NCI-H2196 treated with DMSO at 0.1 percent for 48 hours (cell line): Measurements from ENCODE around the gene MALL.
"Not testable (repeated sequence)": the region's sequence is repeated elsewhere in the genome, so short reads cannot be mapped to it uniquely, and the experiment has no call there.

ENCODE experiments used
- DNase-seq: peaks from one replicate; lab custom pipeline; 2025; ENCODE audit not compliant: unreplicated experiment; lab: John Stamatoyannopoulos, UW

The MALL gene

GRCh38 chr2:110099471-110100225 is 16.0 kb downstream of the MALL start:
- DNase-seq = no peak

- no peak for DNase-seq
Observed at GRCh38 chr2:110099038-110099425, 16.6 kb downstream of the MALL start.

- DNase-seq = no peak
Observed at GRCh38 chr2:110097506-110098220, 18.0 kb downstream of the MALL start.

GRCh38 chr2:110095994-110096633 is 19.5 kb downstream of the MALL start:
- no peak for DNase-seq

- DNase-seq = not testable (repeated sequence)
Observed at GRCh38 chr2:110094884-110095534, 20.6 kb downstream of the MALL start.

GRCh38 chr2:110093924-110094323 is 21.7 kb downstream of the MALL start:
- DNase-seq = not testable (repeated sequence)

GRCh38 chr2:110090164-110090563 is 25.5 kb downstream of the MALL start:
- not testable (repeated sequence) for DNase-seq

- not testable (repeated sequence) for DNase-seq
Observed at GRCh38 chr2:110083757-110084156, 31.9 kb downstream of the MALL start.

- not testable (repeated sequence) for DNase-seq
Observed at GRCh38 chr2:110083162-110083561, 32.5 kb downstream of the MALL start.

- not testable (repeated sequence) for DNase-seq
Observed at GRCh38 chr2:110078104-110078503, 37.5 kb downstream of the MALL start.

- not testable (repeated sequence) for DNase-seq
Observed at GRCh38 chr2:110075896-110076295, 39.7 kb downstream of the MALL start.

GRCh38 chr2:110069869-110070268 is 45.8 kb downstream of the MALL start:
- not testable (repeated sequence) for DNase-seq

GRCh38 chr2:110068153-110068552 is 47.5 kb downstream of the MALL start:
- DNase-seq = not testable (repeated sequence)

- DNase-seq = not testable (repeated sequence)
Observed at GRCh38 chr2:110062332-110062731, 53.3 kb downstream of the MALL start.

GRCh38 chr2:110060550-110060949 is 55.1 kb downstream of the MALL start:
- not testable (repeated sequence) for DNase-seq

- DNase-seq = not testable (repeated sequence)
Observed at GRCh38 chr2:110059694-110060358, 55.8 kb downstream of the MALL start.

GRCh38 chr2:110059009-110059693 is 56.5 kb downstream of the MALL start:
- not testable (repeated sequence) for DNase-seq

GRCh38 chr2:110058034-110058433 is 57.6 kb downstream of the MALL start:
- DNase-seq = not testable (repeated sequence)

- DNase-seq = not testable (repeated sequence)
Observed at GRCh38 chr2:110055819-110056408, 59.7 kb downstream of the MALL start.
